ENCODE data around the gene APPBP2.
"Not testable (repeated sequence)": the region's sequence is repeated elsewhere in the genome, so short reads cannot be mapped to it uniquely, and the experiment has no call there.

The APPBP2 gene

DNA sequence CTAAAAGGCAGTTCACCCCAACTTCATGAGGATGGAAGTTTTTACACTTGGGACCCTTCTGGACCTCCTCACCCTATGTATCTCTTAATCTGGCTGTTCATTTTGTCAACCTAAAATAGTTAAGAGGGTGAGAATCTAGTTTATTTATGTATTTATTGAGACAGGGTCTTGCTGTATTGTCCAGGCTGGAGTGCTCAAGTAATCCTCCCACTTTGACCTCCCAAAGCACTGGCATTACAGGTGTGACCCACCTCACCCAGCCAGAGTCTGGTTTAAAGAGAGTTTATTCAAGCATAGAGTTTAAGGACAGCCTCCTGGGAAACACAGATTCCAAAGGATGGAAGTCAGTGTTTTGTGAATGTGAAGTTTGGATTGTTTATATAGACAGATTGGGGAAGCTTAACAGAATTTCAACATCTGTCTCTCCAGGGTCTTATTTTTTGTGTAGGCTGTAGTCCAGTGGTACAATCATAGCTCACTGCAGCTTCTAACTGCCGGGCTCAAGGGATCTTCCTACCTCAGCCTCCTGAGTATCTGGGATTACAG, 8.0 kb upstream of the APPBP2 start:
- DNase-seq (ENCODE audit: low read depth in 2 of 2) = no peak

DNA sequence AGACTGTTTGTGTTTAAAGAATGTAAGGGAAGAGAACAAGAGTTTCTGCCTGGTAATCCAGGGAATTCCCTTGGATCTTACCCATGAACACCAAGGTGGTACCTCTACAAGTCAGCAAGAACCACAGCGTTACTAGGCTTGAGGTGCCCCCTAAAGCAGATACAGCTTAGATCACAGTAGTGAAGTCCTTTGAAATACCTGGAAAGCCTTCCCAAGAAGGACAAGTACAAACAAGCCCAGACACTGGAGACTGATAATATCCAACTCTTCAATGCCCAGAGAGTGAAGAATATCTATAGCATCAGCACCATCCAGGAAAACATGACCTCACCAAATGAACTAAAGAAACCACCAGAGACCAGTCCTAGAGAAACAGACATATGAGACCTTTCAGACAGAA, 3.8 kb upstream of the APPBP2 start:
- no peak for DNase-seq (ENCODE audit: low read depth in 2 of 2)

DNA sequence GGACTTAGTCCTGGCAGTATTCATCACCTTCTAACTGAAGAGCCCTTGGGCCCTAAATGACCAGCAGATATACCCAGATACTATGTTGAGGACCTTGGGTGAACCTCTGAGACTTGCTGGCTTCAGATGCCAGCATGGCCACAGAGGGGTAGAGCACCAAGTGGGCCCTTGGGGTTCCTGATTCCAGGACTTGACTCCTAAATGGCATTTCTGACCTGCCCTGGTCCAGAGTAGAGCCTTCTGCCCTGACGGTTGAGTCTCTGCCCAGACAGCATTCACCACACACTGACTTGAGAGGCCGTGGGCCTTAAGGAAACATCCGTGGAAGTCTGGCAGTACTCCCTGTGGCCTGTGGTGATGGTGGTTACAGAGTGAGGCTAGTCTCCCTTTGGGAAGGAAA, 2.8 kb upstream of the APPBP2 start:
- DNase-seq (ENCODE audit: low read depth in 2 of 2) = no peak

DNA sequence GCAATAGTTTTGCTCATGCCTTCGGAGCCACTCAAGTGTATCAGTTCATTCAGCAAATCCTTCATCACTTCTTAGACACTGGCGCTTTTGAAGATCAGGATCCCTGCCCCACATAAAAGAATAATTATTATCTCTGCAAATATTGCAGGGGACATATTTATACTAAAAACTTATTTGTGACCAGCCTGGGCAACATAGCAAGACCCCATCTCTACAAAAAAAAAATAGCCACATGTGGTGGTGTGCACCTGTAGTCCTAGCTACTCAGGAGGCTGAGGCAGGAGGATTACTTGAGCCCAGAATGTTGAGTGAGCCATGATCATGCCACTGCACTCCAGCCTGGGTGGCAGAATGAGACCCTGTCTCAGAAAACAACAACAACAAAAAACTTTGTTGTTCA, 1.7 kb upstream of the APPBP2 start:
- no peak for DNase-seq (ENCODE audit: low read depth in 2 of 2)

DNA sequence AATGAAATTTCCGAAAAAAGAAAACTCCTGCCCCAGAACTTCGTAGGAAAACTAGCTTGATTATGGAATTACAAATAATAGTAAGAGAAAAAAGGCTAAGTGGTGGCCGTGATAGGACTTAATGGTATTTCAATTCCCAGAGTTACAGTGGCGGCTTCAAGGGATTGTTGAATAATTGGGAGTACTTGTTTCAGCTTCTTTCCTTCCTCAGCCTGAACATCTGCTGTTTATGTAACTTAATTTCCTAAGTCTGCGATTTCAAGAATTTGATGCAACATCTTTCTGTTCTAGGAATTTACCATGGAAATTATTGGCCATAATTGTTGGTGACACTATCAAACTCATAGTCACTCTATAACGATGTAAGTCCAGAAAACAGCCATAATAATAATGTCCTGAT, 684 bp upstream of the APPBP2 start:
- no peak for DNase-seq (ENCODE audit: low read depth in 2 of 2)

DNA sequence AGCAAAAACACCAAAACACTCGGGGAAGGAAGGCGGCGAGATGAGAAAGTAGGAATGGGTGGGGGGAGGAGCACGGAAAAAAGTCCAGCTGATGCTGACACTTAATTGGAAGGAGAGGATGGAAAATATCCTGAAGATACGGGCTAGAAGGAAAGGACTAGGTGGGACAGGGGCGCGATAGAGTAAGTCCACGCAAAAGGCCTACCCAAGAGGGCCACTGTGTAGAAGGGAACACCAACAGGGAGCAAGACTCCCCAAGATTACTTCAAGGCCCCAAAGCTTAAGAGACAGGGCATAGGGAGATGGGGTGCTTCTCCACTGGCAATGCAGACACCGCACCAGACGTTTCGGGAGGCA, 736 bp downstream of the APPBP2 start:
- no peak for DNase-seq (ENCODE audit: low read depth in 2 of 2)

DNA sequence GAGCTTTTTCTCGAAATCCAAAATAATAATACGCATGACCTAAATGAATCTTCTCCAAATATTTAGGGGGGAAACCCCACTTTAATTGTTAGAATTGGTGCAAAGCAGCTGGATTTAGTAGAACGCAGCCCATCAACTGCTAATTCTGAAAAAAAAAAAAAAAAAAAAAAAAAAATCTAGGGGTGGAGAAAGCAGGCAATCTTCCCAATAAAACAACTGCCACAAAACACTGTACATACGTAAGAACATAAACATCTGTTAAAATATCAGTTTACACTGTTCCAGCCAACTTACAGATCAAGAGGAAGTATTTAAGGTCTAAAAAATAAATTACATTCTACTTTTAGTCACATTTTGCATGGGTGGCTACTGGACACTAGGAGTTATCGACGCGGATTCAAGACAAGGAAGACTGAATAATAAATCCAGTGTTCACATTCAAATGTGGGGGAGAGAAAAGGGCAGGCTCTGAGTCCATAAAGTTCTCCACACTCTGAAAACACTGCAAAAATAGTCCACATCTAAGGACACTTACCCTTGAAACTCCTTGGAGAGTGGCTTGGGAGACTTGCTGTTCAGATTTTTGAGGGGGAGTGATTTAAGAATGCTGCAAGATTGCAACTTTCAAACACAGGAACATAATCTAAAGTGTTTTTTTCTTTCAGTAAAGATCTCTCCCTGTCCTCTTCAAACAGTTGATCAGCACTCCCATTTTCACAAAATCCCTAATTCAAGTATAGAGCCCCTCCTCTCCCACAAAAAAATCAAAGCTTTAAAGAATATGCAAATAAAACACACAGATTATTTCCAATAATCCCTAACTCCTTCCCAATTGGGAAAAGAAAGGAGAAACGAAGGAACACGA, 1.3 kb downstream of the APPBP2 start:
- DNase-seq (ENCODE audit: low read depth in 2 of 2) = no peak

DNA sequence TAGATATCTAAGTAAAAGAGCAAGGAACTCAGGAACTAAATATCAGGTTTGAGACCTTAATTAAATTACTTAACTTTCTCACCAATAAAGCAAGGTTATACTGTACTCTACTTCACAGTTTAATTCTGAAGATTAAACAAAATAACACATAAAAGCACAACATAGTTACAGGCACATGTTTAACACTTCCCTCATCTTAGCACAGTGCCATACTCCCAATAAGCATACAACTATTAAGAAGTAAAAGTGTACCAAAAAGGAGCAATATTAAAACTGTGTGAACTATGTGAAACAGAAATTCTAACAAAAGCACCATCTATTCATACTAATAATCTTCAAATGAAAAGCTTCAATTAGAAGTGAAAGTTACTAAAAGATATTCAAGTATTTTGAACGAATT, 2.2 kb downstream of the APPBP2 start:
- no peak for DNase-seq (ENCODE audit: low read depth in 2 of 2)

DNA sequence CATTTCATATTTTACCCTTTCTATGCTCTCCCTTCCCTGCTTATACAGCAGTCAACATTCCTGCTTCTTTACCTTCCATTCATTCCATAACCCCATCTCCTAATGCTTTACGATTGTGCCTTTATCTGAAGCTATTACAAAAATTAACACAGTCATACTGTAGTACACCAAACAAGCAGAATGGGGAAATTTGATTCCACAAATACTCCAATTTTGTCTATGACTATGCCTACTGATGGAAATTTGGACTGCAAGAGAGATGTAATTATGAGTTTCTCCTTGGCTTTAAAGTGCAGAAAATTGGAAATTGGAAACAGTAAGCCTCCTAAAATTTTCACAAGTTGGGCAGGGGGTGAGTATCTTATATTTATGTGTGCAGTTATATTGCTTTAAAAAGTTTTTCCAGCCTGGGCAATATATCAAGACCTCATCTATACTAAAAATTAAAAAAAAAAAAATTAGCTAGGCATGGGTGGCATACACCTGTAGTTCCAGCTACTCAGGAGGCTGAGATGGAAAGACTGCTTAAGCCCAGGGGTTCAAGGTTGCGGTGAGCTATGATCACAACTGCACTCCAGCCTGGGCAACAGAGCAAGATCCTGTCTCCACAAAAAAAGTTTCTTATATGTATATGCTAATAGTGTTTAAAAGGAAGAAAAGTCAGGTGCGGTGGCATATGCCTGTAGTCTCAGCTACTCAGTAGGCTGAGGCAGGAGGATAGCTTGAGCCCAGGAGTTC, 3.0 kb downstream of the APPBP2 start:
- no peak for DNase-seq (ENCODE audit: low read depth in 2 of 2)

DNA sequence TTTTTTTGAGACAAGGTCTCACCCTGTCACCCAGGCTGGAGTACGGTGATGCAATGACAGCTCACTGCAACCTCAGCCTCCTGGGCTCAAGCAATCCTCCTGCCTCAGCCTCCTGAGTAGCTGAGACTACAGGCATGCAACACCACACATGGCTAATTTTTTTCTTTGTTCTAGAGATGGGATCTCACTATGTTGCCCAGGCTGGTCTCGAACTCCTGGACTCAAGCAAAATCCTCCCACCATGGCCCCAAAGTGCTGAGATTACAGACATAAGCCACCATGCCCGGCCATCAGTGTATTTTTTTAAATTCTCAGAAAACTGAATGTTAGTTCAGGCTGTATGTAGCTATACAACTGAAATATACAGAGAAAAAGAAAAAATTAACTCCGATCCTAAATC, 6.2 kb downstream of the APPBP2 start:
- DNase-seq (ENCODE audit: low read depth in 2 of 2) = no peak

DNA sequence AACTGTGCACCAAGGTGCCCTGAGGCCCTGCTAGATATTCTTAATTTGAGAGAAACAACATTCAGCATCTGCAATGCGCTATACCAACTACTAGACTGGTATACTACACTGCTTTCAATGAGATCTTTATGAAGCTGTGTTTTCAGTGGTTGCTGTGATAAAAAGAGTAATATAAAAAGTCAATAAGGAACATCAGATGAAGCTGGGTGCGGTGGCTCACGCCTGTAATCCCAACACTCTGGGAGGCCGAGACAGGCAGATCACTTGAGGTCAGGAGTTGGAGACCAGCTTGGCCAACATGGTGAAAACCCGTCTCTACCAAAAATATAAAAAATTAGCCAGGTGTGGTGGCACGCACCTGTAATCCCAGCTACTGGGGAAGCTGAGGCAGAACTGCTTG, 10.4 kb downstream of the APPBP2 start:
- not testable (repeated sequence) for DNase-seq (ENCODE audit: low read depth in 2 of 2)

DNA sequence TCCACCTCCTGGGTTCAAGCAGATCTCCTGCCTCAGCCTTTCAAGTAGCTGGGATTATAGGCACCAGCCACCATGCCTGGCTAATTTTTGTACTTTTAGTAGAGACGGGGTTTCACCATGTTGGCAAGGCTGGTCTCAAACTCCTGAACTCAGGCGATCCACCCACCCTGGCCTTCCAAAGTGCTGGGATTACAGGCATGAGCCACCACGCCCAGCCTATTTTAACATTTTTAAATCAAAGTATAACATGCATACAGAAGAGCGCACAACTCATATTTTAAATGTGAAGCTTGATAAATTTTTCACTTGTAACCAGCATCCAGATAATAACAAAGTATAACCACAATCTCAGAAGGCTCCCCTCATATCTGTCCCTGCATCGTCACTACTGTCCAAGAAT, 10.8 kb downstream of the APPBP2 start:
- not testable (repeated sequence) for DNase-seq (ENCODE audit: low read depth in 2 of 2)

DNA sequence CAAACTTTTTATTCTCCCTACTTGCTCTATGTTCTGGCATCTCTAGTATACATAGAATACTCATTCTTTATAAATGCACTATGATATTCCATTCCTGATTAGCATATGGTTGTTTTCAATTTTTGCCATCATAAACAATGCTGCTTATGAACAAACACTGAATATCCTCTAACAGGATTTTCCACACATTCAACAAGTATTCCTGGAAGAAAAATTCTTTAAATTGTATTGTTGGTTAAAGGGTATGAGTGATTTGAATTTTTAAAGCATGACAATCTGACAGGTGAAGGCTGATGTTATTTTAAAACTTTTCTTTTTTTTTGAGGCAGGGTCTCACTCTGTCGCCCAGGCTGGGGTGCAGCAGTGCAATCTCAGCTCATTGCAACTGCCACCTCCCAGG, 11.5 kb downstream of the APPBP2 start:
- no peak for DNase-seq (ENCODE audit: low read depth in 2 of 2)

DNA sequence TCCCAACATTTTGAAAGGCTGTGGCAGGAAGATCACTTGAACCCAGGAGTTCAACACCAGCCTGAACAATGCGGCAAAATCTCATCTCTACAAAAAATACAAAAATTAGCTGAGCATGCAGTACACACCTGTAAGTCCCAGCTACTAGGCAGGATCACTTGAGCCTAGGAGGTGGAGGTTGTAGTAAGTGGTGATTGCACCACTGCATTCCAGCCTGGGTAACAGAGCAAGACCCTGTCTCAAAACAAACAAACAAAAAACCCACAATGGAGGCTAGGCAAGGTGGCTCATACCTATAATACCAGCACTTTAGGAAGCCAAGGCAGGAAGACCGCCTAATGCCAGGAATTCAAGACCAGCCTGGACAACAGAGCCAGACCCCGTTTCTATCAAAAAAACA, 12.0 kb downstream of the APPBP2 start:
- no peak for DNase-seq (ENCODE audit: low read depth in 2 of 2)

DNA sequence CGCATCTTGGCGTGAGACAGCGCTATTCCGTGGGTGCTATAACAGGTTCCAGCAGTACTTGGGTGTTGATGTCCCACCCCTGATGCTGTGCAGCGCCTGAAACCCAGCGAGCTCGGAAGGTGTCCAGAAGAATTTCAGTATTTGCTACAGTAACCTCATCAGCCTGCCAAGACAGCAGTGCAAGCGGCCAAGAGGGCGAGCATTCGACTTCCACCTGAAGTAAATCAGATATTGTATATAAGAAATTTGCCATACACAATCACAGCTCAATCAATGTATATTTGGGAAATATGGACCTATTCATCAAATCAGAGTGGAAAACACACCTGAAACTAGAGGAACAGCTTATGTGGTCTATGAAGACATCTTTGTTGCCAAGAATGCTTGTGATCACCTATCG, 13.0 kb downstream of the APPBP2 start:
- no peak for DNase-seq (ENCODE audit: low read depth in 2 of 2)

DNA sequence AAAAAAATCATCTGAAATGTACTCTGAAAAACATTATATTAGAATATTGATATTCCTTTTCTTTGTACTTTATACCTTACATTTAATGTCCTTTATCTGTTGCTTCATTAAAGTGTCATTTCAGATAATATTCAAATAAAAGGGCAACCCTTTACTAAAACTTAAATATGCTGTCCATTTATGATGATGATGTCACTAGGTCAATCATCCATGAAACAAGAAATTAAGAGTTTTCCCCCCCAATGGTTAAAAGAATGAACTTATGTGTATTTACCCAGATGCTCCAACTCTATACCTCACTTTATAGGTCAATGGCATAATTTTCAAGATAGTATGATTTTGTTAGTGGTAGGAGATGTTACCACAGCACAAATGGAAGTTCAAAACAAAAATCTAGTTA, 15.3 kb downstream of the APPBP2 start:
- no peak for DNase-seq (ENCODE audit: low read depth in 2 of 2)

DNA sequence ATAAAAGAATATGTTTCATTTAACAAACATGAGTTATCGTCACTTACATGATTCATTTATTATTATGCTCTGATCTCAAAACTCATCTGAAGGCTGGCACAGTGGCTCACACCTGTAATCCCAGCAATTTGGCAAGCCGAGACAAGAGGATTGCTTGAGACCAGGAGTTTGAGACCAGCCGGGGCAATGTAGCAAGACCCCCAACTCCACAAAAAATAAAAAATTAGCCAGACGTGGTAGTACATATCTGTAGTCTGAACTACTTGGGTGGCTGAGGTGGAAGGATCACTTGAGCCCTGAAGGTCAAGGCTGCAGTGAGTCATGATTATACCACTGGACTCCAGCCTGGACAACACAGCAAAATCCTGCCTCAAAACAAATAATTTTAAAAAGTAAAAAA, 16.0 kb downstream of the APPBP2 start:
- DNase-seq (ENCODE audit: low read depth in 2 of 2) = no peak

DNA sequence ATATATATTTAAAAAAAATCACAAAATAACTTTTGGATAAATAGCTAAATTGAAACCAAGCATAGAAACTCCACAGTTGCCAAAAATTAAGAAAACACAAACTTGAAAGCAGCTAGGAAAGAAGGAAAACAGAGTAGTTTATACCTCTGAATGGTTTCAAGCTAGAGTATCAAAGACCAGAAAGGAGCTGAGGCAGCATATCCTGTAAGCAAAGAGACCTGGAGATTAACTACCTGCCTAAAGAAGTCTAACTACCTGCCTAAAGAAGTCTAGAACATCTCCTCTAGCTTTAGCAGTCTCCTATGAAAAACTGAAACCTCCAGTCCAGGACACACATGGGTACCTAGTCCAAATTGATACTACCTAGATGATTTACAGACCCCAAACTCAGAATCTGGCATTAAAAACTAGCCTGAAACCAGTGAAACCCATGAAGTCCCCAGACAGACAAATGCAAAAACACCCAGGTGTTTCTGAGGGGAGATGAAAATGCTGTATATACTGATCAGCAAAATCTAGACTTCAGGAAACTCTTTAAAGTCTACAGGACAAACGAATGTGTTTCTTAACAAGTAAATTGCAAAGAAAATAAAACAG, 17.6 kb downstream of the APPBP2 start:
- no peak for DNase-seq (ENCODE audit: low read depth in 2 of 2)

DNA sequence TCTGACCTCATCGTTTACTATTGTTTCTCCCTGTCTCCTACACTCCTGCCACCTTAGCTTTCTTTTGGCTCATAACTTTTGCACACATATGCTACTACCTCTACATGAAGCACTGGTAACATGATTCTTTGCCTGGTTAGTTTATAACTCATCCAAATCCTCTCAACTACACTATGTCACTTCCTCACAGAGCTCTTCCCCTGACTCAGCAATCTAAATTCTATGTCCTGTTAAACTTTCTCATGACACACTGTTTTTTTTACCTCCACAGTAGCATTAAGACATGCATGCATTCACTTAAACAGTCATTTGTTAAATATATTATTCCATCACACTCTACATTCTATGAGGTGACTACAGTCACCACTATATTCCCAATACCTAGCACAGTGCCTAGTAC, 19.7 kb downstream of the APPBP2 start:
- no peak for DNase-seq (ENCODE audit: low read depth in 2 of 2)

DNA sequence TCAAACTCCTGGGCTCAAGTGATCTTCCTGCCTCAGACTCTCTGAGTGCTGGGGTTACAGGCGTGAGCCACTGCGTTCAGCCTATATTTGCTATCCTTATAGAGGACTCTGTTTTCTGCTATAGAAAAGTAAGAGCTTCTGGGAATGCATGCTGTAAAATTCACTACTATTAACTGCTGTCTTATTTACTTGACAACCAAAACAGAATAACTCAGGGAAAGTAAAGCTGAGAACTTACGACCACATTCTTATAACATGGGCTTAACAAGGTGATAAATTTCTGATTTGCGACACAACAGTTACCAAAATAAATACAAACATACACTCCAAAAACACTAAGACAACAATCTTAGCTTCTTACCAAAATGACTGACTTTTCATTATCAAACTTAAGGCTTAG, 23.9 kb downstream of the APPBP2 start:
- no peak for DNase-seq (ENCODE audit: low read depth in 2 of 2)

DNA sequence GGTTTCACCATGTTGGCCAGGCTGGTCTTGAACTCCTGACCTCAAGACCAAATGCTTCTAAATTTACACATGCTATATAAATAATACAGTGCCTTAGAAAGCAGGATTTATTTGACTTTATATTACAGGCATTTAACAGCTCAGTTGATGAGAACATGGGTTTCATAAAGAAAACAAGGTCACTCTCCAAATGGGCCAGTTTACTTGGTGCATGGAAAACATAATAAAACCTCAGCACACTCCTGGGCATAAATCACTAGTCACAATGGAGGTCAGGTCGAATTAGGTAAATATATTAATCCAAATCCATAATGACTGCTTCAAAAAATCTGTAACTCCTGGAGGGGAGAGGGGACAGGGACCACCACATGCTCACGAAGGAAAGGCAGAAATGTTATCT, 24.5 kb downstream of the APPBP2 start:
- no peak for DNase-seq (ENCODE audit: low read depth in 2 of 2)

DNA sequence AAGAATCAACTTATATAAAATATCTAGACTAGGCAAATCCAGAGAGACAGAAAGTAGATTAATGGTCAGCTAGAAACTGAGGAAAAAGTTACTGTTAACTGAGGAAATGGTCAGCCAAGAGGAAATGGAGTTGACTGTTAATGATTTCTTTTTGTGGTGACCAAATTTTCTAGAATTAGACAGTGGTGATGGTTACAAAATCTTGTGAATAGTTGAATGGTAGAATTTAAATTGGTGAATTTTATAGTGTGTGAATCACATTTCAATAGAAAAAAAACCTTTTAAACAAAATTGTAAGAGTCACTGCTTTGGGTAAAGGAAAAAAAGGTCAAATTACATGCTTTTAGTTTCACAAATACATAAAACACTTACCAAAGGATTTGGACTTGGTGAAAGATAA, 30.0 kb downstream of the APPBP2 start:
- no peak for DNase-seq (ENCODE audit: low read depth in 2 of 2)

DNA sequence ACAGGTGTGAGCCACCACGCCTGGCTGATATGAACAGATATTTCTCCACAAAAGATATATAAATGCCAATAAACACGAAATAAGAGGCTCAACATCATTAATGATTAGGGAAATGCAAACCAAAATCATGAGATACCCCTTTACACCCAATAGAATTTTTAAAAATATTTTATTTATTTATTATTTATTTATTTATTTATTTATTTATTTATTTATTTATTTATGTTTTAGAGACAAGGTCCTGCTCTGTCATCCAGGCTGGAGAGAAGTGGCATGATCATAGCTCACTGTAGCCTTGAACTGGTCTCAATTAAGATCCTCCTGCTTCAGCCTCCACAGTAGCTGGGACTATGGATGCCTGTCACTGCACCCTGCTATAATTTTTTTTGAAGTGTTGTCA, 30.8 kb downstream of the APPBP2 start:
- no peak for DNase-seq (ENCODE audit: low read depth in 2 of 2)
